Neural progenitor cell (in vitro differentiated cells): ENCODE data around the gene ABLIM2.

Experiments
- EZH2 ChIP-seq: fragments of 200-600 bp; sonication (generic); IDR thresholded peaks from 2 replicates; pipeline ENCODE4 v1.6.1; 2017; ENCODE audit warnings: antibody characterized with exemption, mild to moderate bottlenecking, moderate library complexity
- EZH2phosphoT487 ChIP-seq: fragments of 200-600 bp; sonication (generic); IDR thresholded peaks from 2 replicates; pipeline ENCODE4 v1.6.1; 2017; ENCODE audit warnings: antibody characterized with exemption
- TF ChIP-seq, protein P1 (sequence below): fragments of 200-600 bp; sonication (generic); IDR thresholded peaks from 2 replicates; pipeline ENCODE4 v1.5.1; 2017; ENCODE audit warnings: antibody characterized with exemption, mild to moderate bottlenecking

DNA sequence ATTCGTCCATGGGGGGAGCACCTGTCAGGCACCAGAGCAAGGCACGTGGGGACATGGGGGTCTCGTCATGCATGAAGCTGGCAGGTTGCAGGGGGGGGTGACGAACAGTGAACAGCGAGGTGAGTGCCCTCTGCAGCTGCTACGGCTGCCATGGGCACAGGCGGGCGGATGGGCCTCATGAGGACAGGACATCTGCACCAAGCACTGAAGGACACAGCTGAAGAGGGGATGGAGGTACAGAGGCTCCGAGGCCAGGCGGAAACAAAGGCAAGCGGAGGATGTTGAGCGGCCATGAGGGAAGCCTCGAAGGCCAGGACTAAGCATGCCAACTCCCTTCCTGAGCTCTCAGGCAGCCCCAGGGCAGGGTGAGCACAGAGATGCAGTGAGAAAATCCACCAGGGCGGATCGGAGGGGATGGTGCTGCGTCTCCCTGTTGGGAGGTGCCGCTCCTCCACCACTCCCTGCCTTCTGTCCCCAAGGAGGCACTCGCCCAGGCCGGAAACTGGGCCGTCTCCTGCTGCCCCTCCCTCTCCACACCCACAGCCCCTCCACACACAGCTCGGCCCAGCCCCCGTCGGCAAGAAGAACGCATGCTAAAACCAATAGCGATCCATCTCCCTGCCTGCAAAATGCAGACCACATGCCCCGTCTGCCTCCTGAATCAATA is 24.6 kb downstream of the ABLIM2 start:
- TF ChIP-seq, protein P1, sequence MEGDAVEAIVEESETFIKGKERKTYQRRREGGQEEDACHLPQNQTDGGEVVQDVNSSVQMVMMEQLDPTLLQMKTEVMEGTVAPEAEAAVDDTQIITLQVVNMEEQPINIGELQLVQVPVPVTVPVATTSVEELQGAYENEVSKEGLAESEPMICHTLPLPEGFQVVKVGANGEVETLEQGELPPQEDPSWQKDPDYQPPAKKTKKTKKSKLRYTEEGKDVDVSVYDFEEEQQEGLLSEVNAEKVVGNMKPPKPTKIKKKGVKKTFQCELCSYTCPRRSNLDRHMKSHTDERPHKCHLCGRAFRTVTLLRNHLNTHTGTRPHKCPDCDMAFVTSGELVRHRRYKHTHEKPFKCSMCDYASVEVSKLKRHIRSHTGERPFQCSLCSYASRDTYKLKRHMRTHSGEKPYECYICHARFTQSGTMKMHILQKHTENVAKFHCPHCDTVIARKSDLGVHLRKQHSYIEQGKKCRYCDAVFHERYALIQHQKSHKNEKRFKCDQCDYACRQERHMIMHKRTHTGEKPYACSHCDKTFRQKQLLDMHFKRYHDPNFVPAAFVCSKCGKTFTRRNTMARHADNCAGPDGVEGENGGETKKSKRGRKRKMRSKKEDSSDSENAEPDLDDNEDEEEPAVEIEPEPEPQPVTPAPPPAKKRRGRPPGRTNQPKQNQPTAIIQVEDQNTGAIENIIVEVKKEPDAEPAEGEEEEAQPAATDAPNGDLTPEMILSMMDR: no peak
- TF ChIP-seq EZH2phosphoT487 (no peak), EZH2 (no peak)
